ENCODE results near the gene TEKT3.

DNA sequence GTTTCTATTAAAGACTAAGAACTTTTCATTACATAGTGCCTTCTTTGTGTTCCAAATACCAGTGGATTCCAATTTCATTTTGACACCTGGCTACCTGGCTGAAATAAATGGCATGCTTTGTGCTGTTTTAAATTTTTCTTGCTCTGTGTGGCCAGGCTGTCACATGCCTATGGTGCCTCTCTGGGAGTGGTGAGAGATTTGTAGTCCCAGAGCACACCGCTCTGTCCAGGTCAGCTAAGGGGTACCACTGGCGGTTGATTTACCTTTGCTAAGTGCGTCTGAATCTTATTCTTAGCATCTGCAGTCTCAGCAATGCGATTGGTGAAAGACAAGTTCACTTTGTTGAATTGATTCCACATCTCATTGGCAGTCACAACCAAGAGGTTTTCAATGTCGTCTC, 29.4 kb downstream of the TEKT3 start:
- no peak for TF ChIP-seq MAX (IDR thresholded peaks at IDR 0.05)
- TF ChIP-seq, protein P1, sequence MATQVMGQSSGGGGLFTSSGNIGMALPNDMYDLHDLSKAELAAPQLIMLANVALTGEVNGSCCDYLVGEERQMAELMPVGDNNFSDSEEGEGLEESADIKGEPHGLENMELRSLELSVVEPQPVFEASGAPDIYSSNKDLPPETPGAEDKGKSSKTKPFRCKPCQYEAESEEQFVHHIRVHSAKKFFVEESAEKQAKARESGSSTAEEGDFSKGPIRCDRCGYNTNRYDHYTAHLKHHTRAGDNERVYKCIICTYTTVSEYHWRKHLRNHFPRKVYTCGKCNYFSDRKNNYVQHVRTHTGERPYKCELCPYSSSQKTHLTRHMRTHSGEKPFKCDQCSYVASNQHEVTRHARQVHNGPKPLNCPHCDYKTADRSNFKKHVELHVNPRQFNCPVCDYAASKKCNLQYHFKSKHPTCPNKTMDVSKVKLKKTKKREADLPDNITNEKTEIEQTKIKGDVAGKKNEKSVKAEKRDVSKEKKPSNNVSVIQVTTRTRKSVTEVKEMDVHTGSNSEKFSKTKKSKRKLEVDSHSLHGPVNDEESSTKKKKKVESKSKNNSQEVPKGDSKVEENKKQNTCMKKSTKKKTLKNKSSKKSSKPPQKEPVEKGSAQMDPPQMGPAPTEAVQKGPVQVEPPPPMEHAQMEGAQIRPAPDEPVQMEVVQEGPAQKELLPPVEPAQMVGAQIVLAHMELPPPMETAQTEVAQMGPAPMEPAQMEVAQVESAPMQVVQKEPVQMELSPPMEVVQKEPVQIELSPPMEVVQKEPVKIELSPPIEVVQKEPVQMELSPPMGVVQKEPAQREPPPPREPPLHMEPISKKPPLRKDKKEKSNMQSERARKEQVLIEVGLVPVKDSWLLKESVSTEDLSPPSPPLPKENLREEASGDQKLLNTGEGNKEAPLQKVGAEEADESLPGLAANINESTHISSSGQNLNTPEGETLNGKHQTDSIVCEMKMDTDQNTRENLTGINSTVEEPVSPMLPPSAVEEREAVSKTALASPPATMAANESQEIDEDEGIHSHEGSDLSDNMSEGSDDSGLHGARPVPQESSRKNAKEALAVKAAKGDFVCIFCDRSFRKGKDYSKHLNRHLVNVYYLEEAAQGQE (IDR thresholded peaks at IDR 0.05; ENCODE audit: low read depth): no peak
- TF ChIP-seq CREB1 (IDR thresholded peaks at IDR 0.05; ENCODE audit: low read depth): no peak
- no peak for TF ChIP-seq FOXM1 (IDR thresholded peaks at IDR 0.05; ENCODE audit: borderline replicate concordance, low read depth)
- TF ChIP-seq RAD21 (IDR thresholded peaks at IDR 0.05; ENCODE audit: low read depth): no peak
- no peak for TF ChIP-seq EP300 (IDR thresholded peaks at IDR 0.05; ENCODE audit: borderline replicate concordance)
- no peak for TF ChIP-seq USF1 (IDR thresholded peaks at IDR 0.05)

All from Ishikawa (cell line).